GM12873 (cell line): Measurements from ENCODE around the gene CLIC1.

ENCODE experiments used
- CTCF ChIP-seq: IDR thresholded peaks from 2 replicates; pipeline ENCODE4 v1.5.1; 2012; ENCODE audit warnings: low read depth, mild to moderate bottlenecking, moderate library complexity, low read length, control low read depth; ENCODE audit not compliant: insufficient read depth; ENCODE audit errors: missing control alignments

CLIC1 gene

GRCh38 chr6:31736021-31736767, at the start of gene CLIC1:
TSS of gene CLIC1 (minus strand) at chr6:31736530. CDS start at chr6:31736300, 230 bp downstream.
- no peak for TF ChIP-seq CTCF

DNA sequence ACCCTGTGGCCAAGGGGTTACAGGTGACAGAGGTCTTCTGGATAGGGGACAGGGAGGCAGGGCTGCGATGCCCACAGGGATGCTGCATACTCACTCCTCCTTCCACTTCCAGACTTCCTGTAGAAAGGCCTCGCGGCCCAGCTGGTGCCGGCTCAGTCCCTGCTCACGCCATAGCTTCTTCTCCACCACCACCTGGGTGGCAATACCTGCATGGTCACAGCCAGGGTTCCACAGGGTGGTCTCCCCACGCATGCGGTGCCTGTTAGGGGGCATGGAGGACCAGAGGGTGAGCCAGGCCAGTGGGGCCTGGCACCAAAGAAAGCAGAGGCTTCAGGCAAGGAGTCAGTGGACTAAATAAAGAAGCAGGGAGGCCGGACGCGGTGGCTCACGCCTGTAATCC, 49.1 kb upstream of the CLIC1 start:
- TF ChIP-seq CTCF = no peak

GRCh38 chr6:31784098-31784925, 48.0 kb upstream of the CLIC1 start:
- TF ChIP-seq CTCF = no peak

DNA sequence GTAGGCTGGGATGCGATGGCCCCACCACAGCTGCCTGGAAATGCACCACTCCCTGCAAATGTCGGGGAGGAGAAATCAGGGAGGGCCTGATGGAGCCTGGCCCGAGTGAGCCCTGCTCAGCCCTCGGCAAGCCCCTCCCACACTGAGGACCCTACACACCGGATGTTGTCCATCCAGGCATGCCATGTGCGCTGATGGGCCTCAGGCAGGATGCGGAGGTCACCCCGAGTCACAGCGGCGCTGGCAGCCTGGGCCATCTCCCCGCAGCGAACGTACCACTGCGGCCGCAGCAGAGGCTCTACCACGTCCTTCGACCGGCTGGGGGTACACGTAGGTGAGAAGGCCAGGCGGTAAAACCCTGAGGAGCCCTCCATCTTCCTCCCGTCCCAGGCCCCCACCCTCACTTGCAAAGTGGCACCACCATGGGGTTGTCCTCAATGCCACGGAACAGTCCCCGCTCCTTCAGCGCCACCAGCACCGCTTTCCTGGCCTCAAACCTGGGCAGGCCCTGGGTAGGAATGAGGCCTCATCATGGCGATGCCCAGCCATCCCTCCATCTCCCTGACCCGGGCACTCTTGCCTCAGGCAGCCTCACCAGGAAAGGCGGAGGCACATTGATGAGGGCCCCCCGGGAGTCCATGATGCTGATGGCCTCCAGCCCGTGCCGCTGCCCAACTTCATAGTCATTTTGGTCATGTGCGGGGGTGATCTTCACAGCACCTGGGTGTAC, 46.0 kb upstream of the CLIC1 start:
- no peak for TF ChIP-seq CTCF

GRCh38 chr6:31781244-31782125, 45.2 kb upstream of the CLIC1 start:
- no peak for TF ChIP-seq CTCF

DNA sequence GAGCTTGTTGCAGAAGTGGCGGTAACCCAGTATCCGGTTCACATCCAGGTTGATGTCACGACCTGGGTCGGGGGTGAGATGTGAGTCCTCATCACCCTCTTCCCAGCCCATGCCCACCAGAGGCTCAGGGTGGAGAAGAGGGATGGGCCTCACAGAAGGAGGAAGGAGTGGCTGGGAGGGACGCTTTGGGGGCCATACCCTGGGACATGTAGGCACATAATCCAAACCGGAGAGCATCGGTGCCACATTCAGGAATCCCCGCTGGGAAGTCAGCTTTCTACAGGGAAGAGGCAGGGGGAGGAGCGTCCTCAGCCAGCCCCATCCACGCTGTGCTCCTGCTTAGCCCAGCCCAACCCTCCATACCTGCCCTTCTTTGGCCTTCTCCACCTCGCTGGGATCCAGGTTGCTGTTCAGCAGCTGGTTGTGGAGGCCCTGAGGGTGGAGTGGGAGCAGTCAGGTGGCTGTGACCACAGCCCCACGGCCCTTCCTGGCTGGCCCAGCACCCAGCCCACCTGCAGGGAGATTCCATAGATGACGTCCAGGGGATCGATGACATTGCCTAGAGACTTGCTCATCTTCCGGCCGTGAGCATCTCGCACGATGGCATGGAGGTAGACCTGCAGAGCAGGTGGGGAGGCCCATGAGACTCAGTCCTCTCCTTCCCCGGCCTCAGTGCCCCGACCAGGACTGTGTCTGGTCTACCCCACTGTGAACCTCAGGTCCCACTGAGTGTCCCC, 44.3 kb upstream of the CLIC1 start:
- TF ChIP-seq CTCF = no peak
